ENCODE data around the gene FYN. TPM values are rescaled to one million over a fixed set of nuclear protein-coding genes. Genes with fewer than 3 reads are reported as not detected.

The FYN gene
- total RNA-seq, 1 experiment from 2014 or later: 18.5 TPM

GRCh38 chr6:111759331-111759835 lies 113.9 kb downstream of the FYN start (continued):
- no peak for TF ChIP-seq YY1 (IDR thresholded peaks at IDR 0.05; ENCODE audit: extremely low read depth, insufficient replicate concordance, low read depth, low read length)
- no peak for TF ChIP-seq MAX (IDR thresholded peaks at IDR 0.05)
- no peak for TF ChIP-seq EGR1 (IDR thresholded peaks at IDR 0.05; ENCODE audit: low read depth)
- no peak for TF ChIP-seq JUND (IDR thresholded peaks at IDR 0.05)
- TF ChIP-seq SRF (IDR thresholded peaks at IDR 0.05; ENCODE audit: low read depth): no peak
- no peak for TF ChIP-seq ZBTB33 (IDR thresholded peaks at IDR 0.05; ENCODE audit: extremely low read depth, insufficient replicate concordance, low read length)

- no peak for ATAC-seq
These were observed 114.5 kb downstream of the FYN start for GRCh38 chr6:111758608-111759329.

More at GRCh38 chr6:111758608-111759329, 114.5 kb downstream of the FYN start:
- Histone ChIP-seq H4K20me1 (ENCODE audit: insufficient read depth) (no peaks in the 10 kb centered on the region), H3K27me3 (ENCODE audit: insufficient read depth, low read length) (no peaks in the 10 kb centered on the region), H3K36me3 (ENCODE audit: control insufficient read depth in 1 of 2, insufficient read depth in 2 of 2, low read length in 2 of 2) (no peaks in the 10 kb centered on the region), H3K4me3 (replicated peaks in 1 of 2; ENCODE audit: low read depth in 1 of 2, low read length in 2 of 2) (no peak overlapping the region), H3K9me2 (ENCODE audit: insufficient read depth) (no peaks in the 10 kb centered on the region), H3K4me1 (ENCODE audit: control insufficient read depth in 1 of 2, insufficient read depth in 2 of 2, low read length in 2 of 2) (no peaks in the 10 kb centered on the region), H2AFZ (ENCODE audit: low read depth, low read length, poor library complexity, severe bottlenecking) (no peak overlapping the region), H3K4me2 (ENCODE audit: low read length) (no peak overlapping the region), H3K9me3 (ENCODE audit: control insufficient read depth in 1 of 2, insufficient read depth in 1 of 2, low read depth in 1 of 2, low read length in 2 of 2) (no peaks in the 10 kb centered on the region), H3K27ac (ENCODE audit: low read depth, low read length) (no peak overlapping the region), H3K9ac (ENCODE audit: low read length) (no peak overlapping the region), H3K79me2 (ENCODE audit: insufficient read depth, low read length) (no peaks in the 10 kb centered on the region)
- ChIA-PET RAD21 (ENCODE audit: low non-redundant PET in 1 of 2, low total read pairs in 2 of 2, uncharacterized antibody in 2 of 2, unreplicated experiment in 2 of 2) (no interaction called here), POLR2A (no interaction called here), CTCF (no interaction called here)
- TF ChIP-seq REST (IDR thresholded peaks at IDR 0.05; ENCODE audit: low read depth): no peak
- no peak for TF ChIP-seq SRF (IDR thresholded peaks at IDR 0.05; ENCODE audit: low read depth)
- no peak for TF ChIP-seq ATF3 (IDR thresholded peaks at IDR 0.05)
- TF ChIP-seq SP1 (IDR thresholded peaks at IDR 0.05; ENCODE audit: low read depth): no peak
- no peak for TF ChIP-seq ZBTB33 (IDR thresholded peaks at IDR 0.05; ENCODE audit: extremely low read depth, insufficient replicate concordance, low read length)
- no peak for TF ChIP-seq POLR2AphosphoS5 (IDR thresholded peaks at IDR 0.05; ENCODE audit: low read depth, low read length)
- no peak for TF ChIP-seq MAX (IDR thresholded peaks at IDR 0.05)
- TF ChIP-seq EZH2 (IDR thresholded peaks at IDR 0.05): no peak
- no peak for TF ChIP-seq JUND (IDR thresholded peaks at IDR 0.05)
- TF ChIP-seq ELF1 (IDR thresholded peaks at IDR 0.05; ENCODE audit: borderline replicate concordance, low read depth): no peak
- TF ChIP-seq CBX3 (IDR thresholded peaks at IDR 0.05; ENCODE audit: low read depth): no peak
- no peak for TF ChIP-seq RAD21 (IDR thresholded peaks at IDR 0.05; ENCODE audit: low read depth)
- no peak for TF ChIP-seq EZH2phosphoT487 (IDR thresholded peaks at IDR 0.05; ENCODE audit: borderline replicate concordance)
- no TSS peak for BruUV-seq (replicated peaks)
- no peak for DNase-seq (ENCODE audit: low read depth, low spot score)
- intact Hi-C loops (cut with micrococcal nuclease): loop anchor here (5.0 kb wide), 1 partner anchor 74 kb away; no protein-coding TSS in a partner anchor
